HCT116 (cell line): Measurements from ENCODE around the gene JCHAIN. TPM values are rescaled to one million over a fixed set of nuclear protein-coding genes. Genes with fewer than 3 reads are reported as not detected.

Source experiments
- ATAC-seq: fragments of 200-7000 bp; cut with Tn5 transposase; 2 replicates; pipeline ENCODE4 v1.9.1; 2020; ENCODE audit warnings: mild to moderate bottlenecking, moderate library complexity
- BruUV-seq: library from RNA; stranded (reverse); fragments of 400-500 nt; replicated peaks from 2 replicates; lab custom pipeline; 2021; lab: Mats Ljungman, UMichigan
- CTCF ChIA-PET: fragments of 300-600 bp; sonication (Branson Sonifier 250); formaldehyde crosslinking; loops from one replicate; lab custom pipeline; 2021; ENCODE audit warnings: antibody characterized with exemption; lab: Charles Lee
- POLR2A ChIA-PET: fragments of 300-600, 350-600 bp; sonication (Branson Sonifier 250); formaldehyde crosslinking; loops from one replicate; lab custom pipeline; 2021; ENCODE audit warnings: antibody characterized with exemption; lab: Charles Lee
- RAD21 ChIA-PET, 2 experiments: fragments of 300-600 bp; sonication (Branson Sonifier 250); formaldehyde crosslinking; loops; one replicate each; lab custom pipeline; 2023; ENCODE audit warnings: low total read pairs in 2 of 2; ENCODE audit not compliant: uncharacterized antibody in 2 of 2, unreplicated experiment in 2 of 2, low non-redundant PET in 1 of 2; lab: Charles Lee
- DNase-seq: peaks from one replicate; pipeline ENCODE4 v3.0.0-alpha.2; 2010; ENCODE audit warnings: low read depth, low spot score
- H2AFZ ChIP-seq: fragments of 200-600 bp; shearing (Covaris generic), sonication (generic); 2 replicates; pipeline ENCODE4 v1.6.1; 2017; ENCODE audit warnings: low read depth, mixed run types, mixed read lengths, antibody characterized with exemption, low read length; ENCODE audit not compliant: poor library complexity, severe bottlenecking
- H3K27ac ChIP-seq: 2 replicates; pipeline ENCODE4 v1.5.1; 2012; ENCODE audit warnings: low read depth, low read length
- H3K27me3 ChIP-seq: fragments of 200-600 bp; sonication (generic); 2 replicates; pipeline ENCODE4 v1.6.1; 2016; ENCODE audit warnings: mixed run types, low read length, mixed read lengths; ENCODE audit not compliant: insufficient read depth
- H3K36me3 ChIP-seq, 2 experiments: fragments of 200-500 bp in 1 of 2; fragments of 200-600 bp in 1 of 2; sonication (Bioruptor generic) in 1 of 2; sonication (generic) in 1 of 2; 2 replicates each; pipeline versions ENCODE4 v1.5.1 to v1.6.1; 2014 to 2016; ENCODE audit warnings: low read length in 2 of 2, inconsistent platforms in 1 of 2, mixed read lengths in 1 of 2, mixed run types in 1 of 2; ENCODE audit not compliant: insufficient read depth in 2 of 2, control insufficient read depth in 1 of 2
- H3K4me1 ChIP-seq, 2 experiments: fragments of 200-600 bp in 1 of 2; sonication (generic) in 1 of 2; 2 replicates each; pipeline versions ENCODE4 v1.5.1 to v1.6.1; 2012 to 2017; ENCODE audit warnings: low read length in 2 of 2, inconsistent platforms in 1 of 2, mild to moderate bottlenecking in 1 of 2, mixed read lengths in 1 of 2, mixed run types in 1 of 2, moderate library complexity in 1 of 2; ENCODE audit not compliant: insufficient read depth in 2 of 2, control insufficient read depth in 1 of 2
- H3K4me2 ChIP-seq: fragments of 200-600 bp; sonication (generic); 2 replicates; pipeline ENCODE4 v1.6.1; 2017; ENCODE audit warnings: mixed run types, low read length, mixed read lengths
- H3K4me3 ChIP-seq, 2 experiments: fragments of 200-600 bp in 1 of 2; sonication (generic) in 1 of 2; replicated peaks in 1 of 2; 2 replicates each; pipeline ENCODE4 v1.5.1; 2011 to 2016; ENCODE audit warnings: low read length in 2 of 2, control low read depth in 1 of 2, low read depth in 1 of 2, mild to moderate bottlenecking in 1 of 2, mixed read lengths in 1 of 2, mixed run types in 1 of 2
- H3K79me2 ChIP-seq: fragments of 200-600 bp; sonication (generic); 2 replicates; pipeline ENCODE4 v1.6.1; 2017; ENCODE audit warnings: mild to moderate bottlenecking, mixed run types, low read length, moderate library complexity, mixed read lengths; ENCODE audit not compliant: insufficient read depth
- H3K9ac ChIP-seq: fragments of 200-600 bp; sonication (generic); 2 replicates; pipeline ENCODE4 v1.6.1; 2016; ENCODE audit warnings: low read length, mixed read lengths
- H3K9me2 ChIP-seq: fragments of 200-600 bp; sonication (generic), shearing (Covaris generic); 2 replicates; pipeline ENCODE4 v1.6.1; 2017; ENCODE audit warnings: mixed run types, mild to moderate bottlenecking, moderate library complexity; ENCODE audit not compliant: insufficient read depth
- H3K9me3 ChIP-seq, 2 experiments: fragments of 200-500 bp in 1 of 2; fragments of 200-600 bp in 1 of 2; sonication (Bioruptor generic) in 1 of 2; sonication (generic) in 1 of 2; 2 replicates each; pipeline ENCODE4 v1.6.1; 2014 to 2017; ENCODE audit warnings: low read length in 2 of 2, mixed read lengths in 2 of 2, inconsistent platforms in 1 of 2, low read depth in 1 of 2, mild to moderate bottlenecking in 1 of 2, mixed run types in 1 of 2, moderate library complexity in 1 of 2; ENCODE audit not compliant: control insufficient read depth in 1 of 2, insufficient read depth in 1 of 2
- H4K20me1 ChIP-seq: fragments of 200-600 bp; sonication (generic), shearing (Covaris generic); 2 replicates; pipeline ENCODE4 v1.6.1; 2017; ENCODE audit warnings: mixed run types, mild to moderate bottlenecking, moderate library complexity; ENCODE audit not compliant: insufficient read depth
- ATF3 ChIP-seq: IDR thresholded peaks from 2 replicates; pipeline ENCODE4 v1.6.1; 2012
- CEBPB ChIP-seq: IDR thresholded peaks from 2 replicates; pipeline ENCODE4 v1.6.1; 2012; ENCODE audit warnings: low read depth
- CTCF ChIP-seq, 3 experiments: fragments of 200-600 bp in 1 of 3; sonication (generic) in 1 of 3; IDR thresholded peaks in 2 of 3; conservative IDR thresholded peaks in 1 of 3; 2 replicates each; pipeline ENCODE4 v1.5.1; 2012 to 2017; ENCODE audit warnings: low read depth in 2 of 3, low read length in 2 of 3, antibody characterized with exemption in 1 of 3, borderline replicate concordance in 1 of 3, control low read depth in 1 of 3, mild to moderate bottlenecking in 1 of 3, mixed read lengths in 1 of 3, mixed run types in 1 of 3, moderate library complexity in 1 of 3; ENCODE audit not compliant: insufficient read depth in 1 of 3
- EGR1 ChIP-seq: IDR thresholded peaks from 2 replicates; pipeline ENCODE4 v1.6.1; 2012; ENCODE audit warnings: low read depth
- ELF1 ChIP-seq: IDR thresholded peaks from 2 replicates; pipeline ENCODE4 v1.6.1; 2012; ENCODE audit warnings: low read depth, borderline replicate concordance
- EZH2 ChIP-seq: fragments of 200-600 bp; sonication (generic); IDR thresholded peaks from 2 replicates; pipeline ENCODE4 v1.6.1; 2017; ENCODE audit warnings: antibody characterized with exemption, mixed run types
- EZH2phosphoT487 ChIP-seq: fragments of 200-600 bp; IDR thresholded peaks from 2 replicates; pipeline ENCODE4 v1.6.1; 2018; ENCODE audit warnings: antibody characterized with exemption, borderline replicate concordance
- FOSL1 ChIP-seq: IDR thresholded peaks from 2 replicates; pipeline ENCODE4 v1.6.1; 2012; ENCODE audit warnings: low read depth
- JUND ChIP-seq: IDR thresholded peaks from 2 replicates; pipeline ENCODE4 v1.6.1; 2012
- POLR2A ChIP-seq: IDR thresholded peaks from 2 replicates; pipeline ENCODE4 v1.7.0; 2011; ENCODE audit warnings: borderline replicate concordance; ENCODE audit not compliant: insufficient read depth, insufficient read length; ENCODE audit errors: extremely low read depth
- POLR2AphosphoS5 ChIP-seq: IDR thresholded peaks from 2 replicates; pipeline ENCODE4 v1.6.1; 2011; ENCODE audit warnings: mild to moderate bottlenecking, low read depth, low read length, moderate library complexity
- RAD21 ChIP-seq: IDR thresholded peaks from 2 replicates; pipeline ENCODE4 v1.6.1; 2012; ENCODE audit warnings: low read depth, mild to moderate bottlenecking
- SIN3A ChIP-seq: IDR thresholded peaks from 2 replicates; pipeline ENCODE4 v1.6.1; 2012; ENCODE audit warnings: low read depth
- SP1 ChIP-seq: IDR thresholded peaks from 2 replicates; pipeline ENCODE4 v1.6.1; 2012; ENCODE audit warnings: low read depth
- SRF ChIP-seq: IDR thresholded peaks from 2 replicates; pipeline ENCODE4 v1.6.1; 2012; ENCODE audit warnings: low read depth
- TCF7L2 ChIP-seq: IDR thresholded peaks from 2 replicates; pipeline ENCODE4 v1.7.0; 2011; ENCODE audit warnings: borderline replicate concordance, inconsistent platforms; ENCODE audit not compliant: insufficient read depth, insufficient read length; ENCODE audit errors: extremely low read depth
- YY1 ChIP-seq: IDR thresholded peaks from 2 replicates; pipeline ENCODE4 v1.6.1; 2011; ENCODE audit warnings: low read length, low read depth, moderate library complexity, mild to moderate bottlenecking; ENCODE audit not compliant: insufficient replicate concordance; ENCODE audit errors: extremely low read depth
- ZFX ChIP-seq: fragments of 450-650 bp; IDR thresholded peaks from 2 replicates; pipeline ENCODE4 v1.6.1; 2017
- ZNF274 ChIP-seq: fragments of 200-500 bp; sonication (Bioruptor generic); IDR thresholded peaks from 2 replicates; pipeline ENCODE4 v1.6.1; 2014; ENCODE audit warnings: mild to moderate bottlenecking, low read depth, low read length, inconsistent platforms
- intact Hi-C: fragments of 100-400 bp; cut with micrococcal nuclease; formaldehyde crosslinking; loops from 2 replicates; pipeline ENCODE4 v1.10.0; 2022
- total RNA-seq: library from RNA; stranded (reverse); gene quantifications from one replicate; pipeline ENCODE4 v1.2.1, GENCODE V29; 2021; ENCODE audit not compliant: unreplicated experiment
- TF ChIP-seq, protein P1 (sequence below): IDR thresholded peaks from 2 replicates; pipeline ENCODE4 v1.6.1; 2012; ENCODE audit warnings: low read depth
- TF ChIP-seq, protein P2 (sequence below): IDR thresholded peaks from 2 replicates; pipeline ENCODE4 v1.6.1; 2012

The JCHAIN gene
- total RNA-seq, 1 experiment from 2014 or later: 0.79 TPM

- H3K9me3 ChIP-seq: no peaks in the 10 kb centered on the region
- intact Hi-C loops: loop anchor here (2.0 kb wide), 1 partner anchor 57 kb away; the partner anchor contains the start of gene UTP3
- no peaks in the 10 kb centered on the region for H3K79me2 ChIP-seq
- H3K36me3 ChIP-seq: no peaks in the 10 kb centered on the region
- H3K9ac ChIP-seq: peak overlapping the region; percentile 24; the same call in 1 of the 2 replicates
- H4K20me1 ChIP-seq: no peaks in the 10 kb centered on the region
- H3K4me2 ChIP-seq: peak overlapping the region; percentile 66
- CTCF ChIA-PET: interaction anchor here (0.6 kb wide), 1 partner anchor 191 kb away, joined by 3 read pairs; no protein-coding TSS in a partner anchor
- H3K27ac ChIP-seq: peak overlapping the region; percentile 17; the same call in 1 of the 2 replicates
- POLR2A ChIA-PET: no interaction called here
- H2AFZ ChIP-seq: peak overlapping the region; percentile 91
- no TSS peak for BruUV-seq
- no peaks in the 10 kb centered on the region for H3K9me2 ChIP-seq
- no peaks in the 10 kb centered on the region for H3K27me3 ChIP-seq
- ATAC-seq (peak; percentile 44; the same call in 1 of the 2 replicates), DNase-seq (peak; percentile 41)
- RAD21 ChIA-PET: no interaction called here
- peak overlapping the region; percentile 10 to 17 for H3K4me3 ChIP-seq
- H3K4me1 ChIP-seq: peaks cover 12 to 21% of the 10 kb centered on the region in 2 experiments
- TF ChIP-seq ELF1: no peak
- TF ChIP-seq CEBPB: no peak
- TF ChIP-seq POLR2A: no peak
- TF ChIP-seq YY1: no peak
- no peak for TF ChIP-seq ZNF274
- TF ChIP-seq ATF3: no peak
- TF ChIP-seq EZH2phosphoT487: no peak
- peak; percentile 56; the same call in 1 of the 2 replicates for TF ChIP-seq SP1
- peak; percentile 84 for TF ChIP-seq JUND
- no peak for TF ChIP-seq TCF7L2
- TF ChIP-seq CTCF (IDR thresholded peaks at IDR 0.05 in 2 of 3, conservative IDR thresholded peaks at IDR 0.05 in 1 of 3; ENCODE audit: borderline replicate concordance in 1 of 3, insufficient read depth in 1 of 3, low read depth in 2 of 3, low read length in 2 of 3): no peak
- TF ChIP-seq, protein P1, sequence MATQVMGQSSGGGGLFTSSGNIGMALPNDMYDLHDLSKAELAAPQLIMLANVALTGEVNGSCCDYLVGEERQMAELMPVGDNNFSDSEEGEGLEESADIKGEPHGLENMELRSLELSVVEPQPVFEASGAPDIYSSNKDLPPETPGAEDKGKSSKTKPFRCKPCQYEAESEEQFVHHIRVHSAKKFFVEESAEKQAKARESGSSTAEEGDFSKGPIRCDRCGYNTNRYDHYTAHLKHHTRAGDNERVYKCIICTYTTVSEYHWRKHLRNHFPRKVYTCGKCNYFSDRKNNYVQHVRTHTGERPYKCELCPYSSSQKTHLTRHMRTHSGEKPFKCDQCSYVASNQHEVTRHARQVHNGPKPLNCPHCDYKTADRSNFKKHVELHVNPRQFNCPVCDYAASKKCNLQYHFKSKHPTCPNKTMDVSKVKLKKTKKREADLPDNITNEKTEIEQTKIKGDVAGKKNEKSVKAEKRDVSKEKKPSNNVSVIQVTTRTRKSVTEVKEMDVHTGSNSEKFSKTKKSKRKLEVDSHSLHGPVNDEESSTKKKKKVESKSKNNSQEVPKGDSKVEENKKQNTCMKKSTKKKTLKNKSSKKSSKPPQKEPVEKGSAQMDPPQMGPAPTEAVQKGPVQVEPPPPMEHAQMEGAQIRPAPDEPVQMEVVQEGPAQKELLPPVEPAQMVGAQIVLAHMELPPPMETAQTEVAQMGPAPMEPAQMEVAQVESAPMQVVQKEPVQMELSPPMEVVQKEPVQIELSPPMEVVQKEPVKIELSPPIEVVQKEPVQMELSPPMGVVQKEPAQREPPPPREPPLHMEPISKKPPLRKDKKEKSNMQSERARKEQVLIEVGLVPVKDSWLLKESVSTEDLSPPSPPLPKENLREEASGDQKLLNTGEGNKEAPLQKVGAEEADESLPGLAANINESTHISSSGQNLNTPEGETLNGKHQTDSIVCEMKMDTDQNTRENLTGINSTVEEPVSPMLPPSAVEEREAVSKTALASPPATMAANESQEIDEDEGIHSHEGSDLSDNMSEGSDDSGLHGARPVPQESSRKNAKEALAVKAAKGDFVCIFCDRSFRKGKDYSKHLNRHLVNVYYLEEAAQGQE: no peak
- no peak for TF ChIP-seq EZH2
- TF ChIP-seq POLR2AphosphoS5: no peak
- TF ChIP-seq SRF: no peak
- TF ChIP-seq, protein P2, sequence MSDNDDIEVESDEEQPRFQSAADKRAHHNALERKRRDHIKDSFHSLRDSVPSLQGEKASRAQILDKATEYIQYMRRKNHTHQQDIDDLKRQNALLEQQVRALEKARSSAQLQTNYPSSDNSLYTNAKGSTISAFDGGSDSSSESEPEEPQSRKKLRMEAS: no peak
- no peak for TF ChIP-seq ZFX
- TF ChIP-seq RAD21: no peak
- TF ChIP-seq FOSL1: peak; percentile 92
- TF ChIP-seq SIN3A: no peak
- TF ChIP-seq EGR1: no peak
Observed at GRCh38 chr4:70632028-70632427, 34.3 kb downstream of the JCHAIN start.
